ENCODE data around the gene LPCAT1.
"Not testable (repeated sequence)": the region's sequence is repeated elsewhere in the genome, so short reads cannot be mapped to it uniquely, and the experiment has no call there.

Gene LPCAT1

DNA sequence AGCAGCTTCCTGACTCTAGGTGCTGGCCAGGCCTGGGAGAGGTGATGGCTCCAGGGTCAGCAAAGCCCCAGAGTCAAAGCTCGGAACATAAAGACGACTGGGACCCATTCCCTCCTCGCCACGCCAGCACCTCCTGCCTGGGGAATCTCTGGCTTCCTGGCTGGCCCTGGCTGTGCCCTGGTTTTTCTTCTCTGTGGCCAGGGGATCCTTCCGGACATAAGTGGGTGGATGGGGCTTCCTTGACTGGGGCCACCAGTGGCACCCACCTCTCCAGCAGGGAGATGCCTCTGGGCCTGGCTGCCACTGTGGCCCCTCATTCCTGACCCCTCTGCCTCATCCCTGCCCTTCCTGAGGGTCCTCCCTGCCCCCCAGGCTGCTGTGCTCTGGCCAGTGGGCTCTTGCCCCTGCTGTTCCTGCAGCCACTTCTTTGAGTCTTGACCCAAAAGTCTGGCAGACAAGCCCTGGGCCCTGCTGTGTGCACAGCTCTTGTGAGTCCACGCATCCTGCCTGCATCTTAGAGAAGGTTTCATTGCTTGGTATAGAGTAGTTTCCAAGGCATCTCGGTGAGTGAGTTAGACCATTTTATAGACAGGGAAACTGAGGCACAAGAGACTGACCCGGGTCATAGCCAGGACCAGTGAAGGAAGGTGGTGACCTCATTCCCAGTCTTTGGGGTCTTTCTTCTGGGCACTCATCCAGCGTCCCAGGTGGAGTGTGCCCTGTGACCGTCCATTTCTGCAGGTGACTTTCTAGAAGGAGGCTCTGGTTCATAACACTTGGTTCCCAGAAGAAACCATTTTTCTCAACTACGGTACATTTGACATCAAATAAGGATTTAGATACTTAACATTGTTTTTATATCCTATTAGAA is 17.3 kb upstream of the LPCAT1 start:
- no peak for DNase-seq

DNA sequence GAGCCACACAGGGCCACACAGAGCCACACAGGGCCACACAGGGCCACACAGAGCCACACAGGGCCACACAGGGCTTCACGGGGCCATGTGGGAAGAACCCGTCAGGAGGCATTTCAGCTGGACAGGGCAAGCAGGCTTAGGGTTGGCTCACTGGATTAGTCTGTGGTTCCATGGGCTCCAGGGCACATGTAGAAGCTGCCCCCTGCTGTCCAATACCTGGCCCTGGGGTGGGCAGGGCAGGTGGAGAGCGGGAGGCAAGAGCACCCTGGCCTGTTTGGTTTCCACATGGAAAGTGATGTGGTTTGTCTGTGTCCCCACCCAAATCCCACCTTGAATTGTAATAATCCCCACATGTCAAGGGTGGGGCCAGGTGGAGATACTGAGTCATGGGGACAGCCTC is 16.4 kb upstream of the LPCAT1 start:
- DNase-seq = no peak

DNA sequence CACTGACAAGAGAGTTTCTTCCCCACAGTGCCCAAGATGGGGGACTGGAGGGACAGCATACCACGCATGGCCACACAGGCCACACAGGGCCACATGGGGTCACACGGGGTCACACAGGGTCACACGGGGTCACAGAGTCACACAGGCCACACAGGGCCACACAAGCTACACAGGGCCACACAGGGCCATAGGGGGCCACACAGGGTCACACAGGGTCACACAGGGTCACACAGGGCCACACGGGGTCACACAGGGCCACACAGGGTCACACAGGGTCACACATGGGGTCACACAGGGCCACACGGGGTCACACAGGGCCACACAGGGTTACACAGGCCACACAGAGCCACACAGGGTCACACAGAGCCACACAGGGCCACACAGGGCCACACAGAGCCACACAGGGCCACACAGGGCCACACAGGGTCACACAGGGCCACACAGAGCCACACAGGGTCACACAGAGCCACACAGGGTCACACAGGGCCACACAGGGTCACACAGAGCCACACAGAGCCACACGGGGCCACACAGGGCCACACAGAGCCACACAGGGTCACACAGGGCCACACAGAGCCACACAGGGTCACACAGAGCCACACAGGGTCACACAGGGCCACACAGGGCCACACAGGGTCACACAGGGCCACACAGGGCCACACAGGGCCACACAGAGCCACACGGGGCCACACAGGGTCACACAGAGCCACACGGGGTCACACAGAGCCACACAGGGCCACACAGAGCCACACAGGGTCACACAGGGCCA is 15.8 kb upstream of the LPCAT1 start:
- DNase-seq = not testable (repeated sequence)

DNA sequence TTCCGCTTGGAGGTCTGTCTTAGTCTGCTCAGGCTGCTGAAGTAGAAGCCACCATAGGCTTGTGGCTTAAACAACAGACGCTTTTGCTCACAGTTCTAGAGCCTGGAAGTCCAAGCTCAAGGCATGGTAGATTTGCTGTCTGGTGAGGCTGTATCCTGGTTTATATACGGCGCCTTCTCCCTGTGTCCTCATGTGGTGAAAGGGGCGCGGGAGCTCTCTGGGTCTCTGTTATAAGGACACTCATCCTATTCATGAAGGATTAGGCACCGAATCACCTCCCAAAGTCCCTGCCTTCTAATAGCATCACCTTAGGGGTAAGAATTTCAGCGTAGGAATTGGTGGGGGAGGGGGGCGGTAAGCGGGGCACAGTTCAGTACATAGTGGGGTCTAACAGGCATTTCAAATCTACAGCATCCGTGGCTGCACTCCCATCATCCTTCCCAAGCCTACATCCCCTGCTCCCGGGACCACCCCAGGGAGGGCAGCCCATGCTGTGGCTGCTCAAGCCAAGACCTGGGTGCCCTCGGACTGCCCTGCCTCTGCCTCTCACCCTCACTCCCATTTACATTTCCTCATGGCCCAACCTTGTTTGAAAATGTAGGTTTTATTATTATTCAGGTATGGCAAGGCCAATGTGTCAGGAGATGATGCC is 15.1 kb upstream of the LPCAT1 start:
- DNase-seq = no peak

DNA sequence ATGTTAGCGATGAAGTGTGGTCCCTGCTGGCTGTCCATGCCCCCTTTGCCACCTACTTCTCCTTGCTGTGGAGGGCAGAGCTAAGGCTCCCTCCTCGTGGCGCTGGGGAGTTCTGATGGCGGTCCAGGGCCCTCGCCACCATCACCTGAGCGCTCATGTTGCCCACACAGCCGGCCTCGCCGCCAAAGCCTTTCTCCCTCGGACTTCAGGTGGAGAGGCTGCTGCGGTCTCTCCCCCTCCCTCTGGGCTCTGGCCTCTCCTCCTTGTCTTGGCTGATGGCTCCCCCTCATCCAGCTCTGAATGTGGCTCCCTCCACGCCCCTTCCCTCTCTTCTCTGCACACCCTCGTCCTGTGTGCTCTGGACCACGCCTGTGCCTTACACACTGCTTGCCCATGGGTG is 14.5 kb upstream of the LPCAT1 start:
- DNase-seq = no peak

DNA sequence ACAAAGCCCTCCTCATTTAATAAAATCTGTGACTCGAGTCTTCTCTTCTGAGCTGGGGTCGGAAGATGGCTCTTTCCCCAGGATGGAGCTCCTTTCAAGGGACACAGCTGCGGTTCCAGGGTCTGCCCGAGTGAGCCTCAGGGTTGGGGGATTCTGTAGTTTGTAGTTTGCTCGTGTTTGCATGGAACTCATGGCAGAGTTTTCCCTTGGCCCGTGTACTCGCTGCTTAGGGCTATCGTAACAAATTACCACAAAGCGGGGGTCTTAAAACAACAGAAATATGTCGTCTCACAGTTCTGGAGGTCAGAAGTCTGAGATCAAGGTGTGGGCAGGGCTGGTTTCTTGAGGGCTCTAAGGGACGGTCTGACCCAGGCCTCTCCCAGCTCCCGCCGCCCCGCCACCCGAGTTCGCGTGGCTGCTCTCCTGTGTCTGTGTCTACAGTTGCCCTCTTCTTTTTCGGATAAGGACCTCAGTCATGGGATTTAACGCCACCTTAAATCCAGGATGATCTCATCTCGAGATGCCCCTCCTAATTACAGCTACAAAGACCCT is 13.9 kb upstream of the LPCAT1 start:
- DNase-seq = no peak

DNA sequence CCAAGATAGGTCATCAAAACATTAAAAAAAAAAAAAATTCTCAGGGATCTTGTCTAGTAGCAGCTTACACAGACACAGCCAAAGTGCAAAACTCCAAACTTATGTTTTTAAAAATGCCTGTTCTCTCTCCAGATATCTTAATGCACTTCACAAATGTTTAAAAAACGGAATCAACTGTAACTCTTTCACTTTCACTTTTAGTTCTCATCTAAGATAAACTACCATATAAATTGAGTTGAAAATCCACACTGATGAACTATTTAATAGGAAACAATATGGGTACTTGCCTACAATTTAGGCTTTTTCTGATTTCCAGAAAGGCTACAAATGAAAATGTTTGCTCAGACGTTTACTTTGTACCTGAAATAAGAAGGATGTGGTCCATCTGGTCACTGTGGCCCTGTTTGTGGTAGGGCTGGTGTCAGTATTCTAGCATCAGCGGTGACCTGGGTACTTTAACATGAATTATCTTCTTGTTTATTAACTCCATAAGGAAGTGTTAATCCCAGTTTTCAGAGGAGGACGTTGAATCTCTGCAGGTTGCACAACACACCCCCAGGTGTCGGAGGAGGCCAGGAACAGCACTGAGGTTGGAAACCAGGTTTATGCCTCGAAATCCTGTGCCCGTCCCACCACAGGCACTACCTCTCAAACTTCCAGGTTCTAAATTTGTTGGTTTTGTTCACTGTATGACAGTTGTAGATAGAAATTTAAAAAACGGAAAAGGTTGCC is 13.3 kb upstream of the LPCAT1 start:
- no peak for DNase-seq

DNA sequence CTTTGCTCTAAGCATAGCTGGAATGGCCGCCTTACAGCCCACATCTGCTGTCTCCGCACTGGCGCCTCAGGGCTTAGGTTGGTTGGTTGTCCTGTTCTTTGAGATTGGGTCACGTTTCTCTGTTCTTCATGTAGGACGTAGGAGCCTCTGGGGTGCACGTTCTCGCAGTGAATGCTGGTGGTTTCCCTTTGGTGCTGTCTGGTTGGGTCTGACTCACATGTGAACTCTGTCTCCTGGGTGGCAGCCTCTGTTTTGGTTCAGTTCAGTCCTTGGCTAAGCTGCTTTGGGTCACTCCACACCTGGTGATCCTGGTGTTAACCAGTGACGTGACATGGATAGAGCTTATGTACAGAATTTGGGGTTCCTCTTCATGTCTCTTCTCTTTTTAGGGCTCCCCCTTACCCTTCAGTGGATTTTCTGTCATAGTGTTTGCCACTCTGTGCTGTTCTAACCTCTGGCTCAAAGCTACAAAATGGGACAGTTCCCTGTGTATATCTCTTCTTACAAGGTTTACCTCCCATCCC is 12.6 kb upstream of the LPCAT1 start:
- DNase-seq = no peak

DNA sequence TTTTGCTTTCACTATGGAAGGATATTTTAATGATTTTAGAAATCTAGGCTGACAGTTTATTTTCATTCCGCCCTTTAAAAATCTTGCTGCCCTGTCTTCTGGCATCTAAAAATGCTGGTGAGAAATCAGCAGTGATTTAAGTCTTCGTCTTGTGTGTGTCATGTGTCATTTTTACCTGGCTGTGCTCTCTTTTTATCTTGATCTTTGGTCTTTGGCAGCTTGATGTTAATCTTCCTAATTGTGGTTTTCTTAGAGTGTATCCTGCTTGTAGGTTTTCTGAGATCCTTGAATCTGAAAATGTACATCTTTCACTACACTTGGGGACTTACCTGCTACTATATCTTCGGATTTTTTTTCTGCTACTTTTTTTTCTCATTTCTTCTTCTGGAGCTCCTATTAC is 11.9 kb upstream of the LPCAT1 start:
- DNase-seq = no peak

DNA sequence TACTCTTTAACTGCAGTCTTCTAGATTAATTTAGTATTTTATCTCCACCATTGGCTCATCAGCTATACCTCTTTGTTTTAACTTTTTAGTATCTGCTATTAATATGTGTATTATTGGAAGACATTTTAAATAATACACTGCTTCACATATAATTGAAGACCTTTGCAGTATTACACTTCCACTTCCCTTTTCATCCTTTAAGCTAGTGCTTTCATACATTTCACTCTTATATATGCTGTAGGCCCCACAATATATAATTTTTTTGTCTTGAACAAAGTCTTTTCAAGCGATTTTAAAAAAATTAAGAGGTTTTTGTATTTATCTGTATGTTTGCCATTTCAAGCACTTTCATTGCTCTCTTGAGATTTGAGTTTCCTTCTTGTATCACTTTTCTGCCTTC is 8.6 kb upstream of the LPCAT1 start:
- no peak for DNase-seq

DNA sequence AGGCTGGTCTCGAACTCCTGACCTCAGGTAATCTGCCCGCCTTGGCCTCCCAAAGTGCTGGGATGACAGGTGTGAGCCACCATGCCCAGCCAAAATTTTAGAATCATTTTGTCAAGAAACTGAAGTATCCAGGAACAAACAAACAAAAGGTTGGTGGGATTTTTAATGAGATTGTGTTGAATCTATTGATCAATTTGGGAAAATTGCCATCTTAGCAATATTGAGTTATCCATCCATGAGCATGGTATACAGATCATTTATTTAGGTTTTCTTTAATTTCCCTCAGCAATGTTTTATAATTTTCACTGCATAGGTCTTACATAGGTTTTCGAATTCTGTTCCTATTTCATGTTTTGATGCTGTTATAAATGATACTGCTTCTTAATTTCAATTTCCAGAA is 5.7 kb upstream of the LPCAT1 start:
- no peak for DNase-seq

DNA sequence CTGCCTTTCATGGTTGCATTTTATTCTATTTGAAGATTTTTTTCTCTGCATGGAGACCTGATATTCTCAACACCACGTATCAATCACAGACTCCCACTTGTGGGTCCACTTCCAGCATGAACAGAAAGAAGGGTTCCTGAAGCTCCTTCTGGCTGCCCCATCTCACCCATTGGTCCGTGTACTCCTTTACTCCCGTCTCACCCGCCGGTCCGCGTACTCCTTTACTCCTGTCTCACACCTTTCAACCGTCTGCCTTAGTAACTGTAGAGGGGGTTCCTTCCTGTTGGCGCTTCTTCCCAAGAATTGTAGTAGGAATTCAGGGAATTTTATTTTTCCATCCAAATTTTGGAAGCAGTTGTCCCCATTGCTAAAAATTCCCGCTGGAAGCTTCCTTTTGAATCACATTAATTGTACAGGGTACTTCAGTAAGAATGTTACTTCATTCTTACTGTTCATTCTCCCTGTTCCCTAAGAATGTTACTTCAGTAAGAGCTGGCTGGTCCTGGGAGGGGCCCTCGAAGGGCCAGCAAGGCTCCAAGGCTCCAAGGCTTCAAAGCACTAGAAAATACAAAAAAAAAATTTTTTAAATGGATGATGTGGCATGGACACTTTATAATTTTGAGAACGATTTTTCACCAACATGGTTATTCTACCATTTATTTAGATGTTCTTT is 3.9 kb upstream of the LPCAT1 start:
- DNase-seq = no peak

DNA sequence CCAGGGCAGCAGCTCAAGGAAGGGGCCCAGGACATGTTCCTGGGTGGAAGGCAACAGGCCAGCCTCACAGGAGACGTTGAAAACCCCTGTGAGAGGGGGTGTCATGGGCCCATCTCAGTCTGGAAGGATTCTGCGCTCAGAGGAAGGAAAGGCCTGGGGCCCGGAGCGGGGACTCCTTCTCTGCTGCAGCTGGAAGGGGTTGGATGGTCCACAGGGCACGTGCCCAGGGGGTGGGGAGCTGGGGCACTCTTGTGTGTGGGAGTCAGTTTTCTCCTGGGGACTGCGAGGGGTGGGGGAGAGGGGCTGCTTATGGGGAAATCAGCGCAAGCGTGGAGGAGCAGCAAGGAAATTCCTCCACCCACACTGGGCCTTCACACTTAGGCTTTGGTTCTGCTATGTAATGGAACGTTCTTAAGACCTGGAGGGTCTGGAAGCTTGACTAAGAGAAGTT is 2.9 kb upstream of the LPCAT1 start:
- no peak for DNase-seq

DNA sequence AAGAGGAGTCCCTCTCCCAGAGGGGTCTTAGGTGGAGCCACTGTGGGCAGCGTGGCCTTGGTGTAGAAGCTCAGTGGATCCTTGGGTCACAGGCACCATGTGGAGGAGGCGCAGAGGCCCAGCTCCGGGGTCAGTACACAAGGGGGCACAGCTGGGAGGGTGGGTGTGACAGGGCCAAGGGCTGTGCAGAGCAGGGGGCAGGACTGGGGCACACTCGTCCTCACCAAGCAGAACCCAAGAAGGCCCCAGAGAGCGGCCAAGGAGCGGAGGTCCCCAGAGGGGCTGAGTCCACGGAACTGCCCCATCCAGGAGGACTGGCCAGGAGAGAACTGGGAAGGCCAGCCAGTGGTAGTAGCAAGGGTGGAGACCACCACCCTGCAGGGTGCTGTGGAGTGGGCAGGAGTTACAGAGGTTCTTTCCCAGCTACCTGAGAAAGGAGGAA is 2.5 kb upstream of the LPCAT1 start:
- DNase-seq = no peak

DNA sequence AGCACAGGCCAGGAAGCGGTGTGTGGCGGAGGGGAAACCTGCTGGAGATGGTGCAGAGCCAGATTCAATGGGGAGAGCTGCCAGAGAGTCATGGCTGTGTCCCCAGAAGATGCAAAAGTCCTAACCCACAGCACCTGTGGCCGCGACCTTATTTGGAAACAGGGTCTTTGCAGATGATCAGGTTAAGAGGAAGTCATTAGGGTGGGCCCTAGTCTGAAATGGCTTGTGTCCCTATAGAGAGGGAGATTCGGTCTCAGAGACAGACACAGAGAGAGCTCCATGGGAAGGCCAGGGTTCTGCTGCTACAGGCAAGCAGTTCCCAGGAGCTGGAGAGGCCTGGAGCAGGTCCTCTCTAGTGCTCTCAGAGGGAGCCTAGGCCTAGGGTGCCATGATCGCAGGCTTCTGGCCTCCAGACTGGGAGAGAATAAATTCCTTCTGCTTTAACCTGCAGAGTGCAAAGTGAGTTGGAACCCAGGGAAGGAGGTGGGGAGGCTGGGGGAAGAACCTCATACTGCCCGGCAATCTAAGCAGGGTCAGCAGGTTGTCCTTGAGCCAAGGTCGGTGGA is 1.9 kb upstream of the LPCAT1 start:
- no peak for DNase-seq

DNA sequence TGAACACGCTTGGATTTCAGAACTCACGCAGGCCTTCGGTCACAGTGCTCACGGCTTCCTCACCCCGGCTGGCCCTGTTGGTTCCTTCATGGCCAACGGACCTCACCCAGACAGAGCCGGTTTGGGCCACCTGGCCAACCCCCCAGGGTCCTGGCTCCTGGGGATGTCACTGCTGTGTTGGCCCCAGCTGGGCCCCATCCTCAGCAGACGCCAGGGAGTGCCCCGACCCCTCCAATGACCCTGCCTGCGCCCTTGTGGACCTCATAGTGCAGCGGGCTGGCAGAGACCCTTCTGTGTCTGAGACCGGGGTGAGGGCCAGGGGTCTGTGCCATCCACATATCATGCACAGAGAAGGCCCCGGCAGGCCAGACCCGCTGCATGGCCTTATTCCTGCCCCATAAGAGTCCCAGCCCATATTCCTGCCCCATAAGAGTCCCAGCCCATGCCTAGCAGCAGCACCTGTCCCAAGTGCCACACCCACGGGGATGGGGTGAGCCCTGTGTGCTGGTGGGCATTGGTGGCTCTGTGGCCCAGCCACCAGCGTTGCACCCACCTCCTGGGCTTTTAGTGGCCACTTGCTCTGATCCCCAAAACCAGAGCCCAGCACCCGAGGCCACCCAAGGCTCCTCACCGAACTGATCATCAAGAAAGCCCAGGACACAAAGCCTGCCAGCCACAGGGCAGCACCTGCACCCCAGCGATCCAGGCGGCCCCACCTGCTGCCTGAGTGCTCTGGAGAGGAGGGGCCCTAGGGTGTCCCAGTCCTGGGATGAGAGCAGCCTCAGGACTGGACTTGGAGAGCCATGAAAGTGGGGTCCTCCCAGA is 1.3 kb upstream of the LPCAT1 start:
- DNase-seq = no peak

DNA sequence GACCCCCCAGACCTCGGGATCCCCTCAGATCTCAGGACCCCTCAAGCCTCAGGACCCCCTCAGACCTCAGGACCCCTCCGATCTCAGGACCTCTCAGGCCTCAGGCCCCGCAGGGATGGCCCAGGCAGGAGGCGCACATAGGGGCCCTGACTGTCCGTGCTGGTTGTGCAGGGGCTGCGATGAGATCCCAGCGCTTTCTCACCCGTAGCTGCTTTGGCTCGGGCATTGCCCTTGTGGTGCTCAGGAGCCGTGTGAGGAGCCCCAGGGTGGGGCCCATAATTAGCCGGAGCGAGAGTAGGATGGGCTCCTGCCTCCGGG is 680 bp upstream of the LPCAT1 start:
- no peak for DNase-seq

DNA sequence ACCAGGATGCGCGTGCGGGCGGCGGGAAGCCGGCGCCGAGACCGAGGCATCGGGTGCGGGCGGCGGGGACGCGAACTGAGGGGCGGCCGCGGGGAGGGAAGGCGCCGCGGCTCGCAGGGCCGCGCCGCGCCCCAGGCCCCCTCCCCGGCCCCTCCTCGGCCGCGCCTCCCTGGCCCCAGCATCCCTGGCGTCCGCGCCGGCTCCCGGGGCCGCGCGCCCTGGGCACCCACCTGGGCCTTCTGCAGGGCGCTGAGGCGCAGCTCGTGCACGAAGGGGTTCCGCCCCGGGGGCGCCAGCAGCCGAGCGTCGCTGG is 324 bp downstream of the LPCAT1 start:
- DNase-seq = no peak

DNA sequence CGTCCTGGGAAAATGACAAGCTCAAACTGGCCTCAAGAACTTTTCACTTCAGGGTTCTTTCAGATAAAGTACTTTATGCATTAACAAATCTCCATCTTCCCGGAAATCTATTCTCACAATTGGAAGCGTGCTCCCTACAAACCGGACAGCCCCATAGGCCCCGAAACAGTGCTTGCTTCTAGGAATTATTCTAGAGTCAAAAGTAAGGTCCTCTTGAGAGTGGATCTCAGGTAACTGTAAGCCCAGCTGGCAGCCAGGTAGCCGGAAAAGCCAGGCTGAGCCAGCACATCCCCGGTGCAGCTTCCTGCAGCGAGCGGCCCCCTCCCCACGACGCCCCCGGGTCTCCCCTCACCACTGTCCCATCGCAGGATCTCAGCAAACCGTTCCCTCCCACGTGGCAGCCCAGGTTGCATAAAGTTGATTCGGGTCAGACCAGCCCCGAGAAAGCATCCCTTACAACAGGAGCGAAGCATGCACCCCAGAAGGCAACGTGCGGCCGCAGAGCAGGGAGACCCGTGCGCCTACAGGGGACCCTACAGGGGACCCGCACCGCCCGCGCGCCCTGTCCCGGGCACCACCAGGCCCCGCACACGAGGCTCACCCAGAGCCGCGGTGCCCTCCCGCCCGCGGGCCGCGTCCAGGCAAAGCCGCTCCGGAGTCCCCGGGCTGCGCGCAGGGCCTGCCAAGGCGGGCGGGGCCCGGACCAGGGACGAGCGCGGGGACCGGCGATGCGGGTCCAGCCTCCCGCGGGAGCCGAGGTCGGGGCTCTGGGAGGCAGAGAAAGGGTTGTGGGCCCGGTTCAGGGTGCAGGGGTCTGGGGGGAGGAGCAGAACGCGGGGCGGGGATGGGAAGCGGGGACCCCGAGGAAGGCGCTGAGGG is 920 bp downstream of the LPCAT1 start:
- DNase-seq = no peak
